ENCODE results near the gene CPT1A. TPM values are rescaled to one million over a fixed set of nuclear protein-coding genes. Genes with fewer than 3 reads are reported as not detected.

The CPT1A gene
- total RNA-seq, 1 experiment from 2014 or later, result 36.3 TPM

DNA sequence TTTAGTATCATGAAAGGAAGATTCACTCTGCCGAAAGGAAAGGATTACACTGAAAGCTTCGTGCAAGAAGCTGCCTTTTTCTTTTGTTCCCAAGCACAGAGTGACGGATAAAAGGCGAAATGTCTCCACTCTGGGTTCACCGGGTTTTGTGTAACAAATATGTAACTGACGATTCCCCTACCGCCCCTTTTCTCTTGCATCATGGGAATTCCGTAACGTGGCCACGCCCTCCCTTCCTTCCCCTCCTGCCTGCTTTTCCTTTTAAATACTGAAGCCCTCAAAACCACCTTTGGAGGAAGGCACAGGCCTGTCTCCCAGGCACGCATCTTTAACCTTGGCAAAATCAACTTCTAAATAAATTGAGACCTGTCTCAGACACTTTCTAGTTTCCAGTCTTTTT, 74.0 kb downstream of the CPT1A start:
- intact Hi-C loops (cut with micrococcal nuclease; ENCODE audit: unreplicated experiment), result no loop called here

DNA sequence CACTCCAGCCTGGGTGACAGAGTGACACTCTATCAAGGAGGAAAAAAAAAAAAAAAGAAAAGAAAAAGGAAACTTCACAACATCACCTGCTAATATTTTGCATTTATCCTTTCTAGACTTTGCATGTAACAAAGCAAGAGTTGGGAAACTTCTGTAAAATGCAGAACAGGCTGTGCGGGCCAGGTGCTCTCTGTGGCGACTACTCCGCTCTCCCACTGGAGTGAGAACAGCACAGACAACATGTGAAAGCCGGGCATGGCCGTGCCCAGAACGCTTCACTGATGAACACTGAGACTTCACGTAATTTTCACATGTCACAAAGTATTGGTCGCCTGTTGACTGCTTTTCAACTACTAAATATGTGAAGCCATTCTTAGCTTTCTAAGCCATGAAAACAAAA, 74.9 kb downstream of the CPT1A start:
- H3K9me2 ChIP-seq (ENCODE audit: insufficient read depth), result no peaks in the 10 kb centered on the region
- H2AFZ ChIP-seq, result no peak overlapping the region
- no peaks in the 10 kb centered on the region for H3K79me2 ChIP-seq (ENCODE audit: low read depth)
- POLR2A ChIA-PET (ENCODE audit: unreplicated experiment), result interaction anchor here (0.7 kb wide), 1 partner anchor 89 kb away, joined by 3 read pairs; no protein-coding TSS in a partner anchor
- no peaks in the 10 kb centered on the region for H3K9me3 ChIP-seq (ENCODE audit: insufficient read depth, low read depth)
- no peak for DNase-seq
- no peaks in the 10 kb centered on the region for H4K20me1 ChIP-seq (ENCODE audit: insufficient read depth)
- no peak overlapping the region for H3K4me2 ChIP-seq
- no peak for TF ChIP-seq EZH2 (IDR thresholded peaks at IDR 0.05; ENCODE audit: low read depth)
- TF ChIP-seq, protein P1, sequence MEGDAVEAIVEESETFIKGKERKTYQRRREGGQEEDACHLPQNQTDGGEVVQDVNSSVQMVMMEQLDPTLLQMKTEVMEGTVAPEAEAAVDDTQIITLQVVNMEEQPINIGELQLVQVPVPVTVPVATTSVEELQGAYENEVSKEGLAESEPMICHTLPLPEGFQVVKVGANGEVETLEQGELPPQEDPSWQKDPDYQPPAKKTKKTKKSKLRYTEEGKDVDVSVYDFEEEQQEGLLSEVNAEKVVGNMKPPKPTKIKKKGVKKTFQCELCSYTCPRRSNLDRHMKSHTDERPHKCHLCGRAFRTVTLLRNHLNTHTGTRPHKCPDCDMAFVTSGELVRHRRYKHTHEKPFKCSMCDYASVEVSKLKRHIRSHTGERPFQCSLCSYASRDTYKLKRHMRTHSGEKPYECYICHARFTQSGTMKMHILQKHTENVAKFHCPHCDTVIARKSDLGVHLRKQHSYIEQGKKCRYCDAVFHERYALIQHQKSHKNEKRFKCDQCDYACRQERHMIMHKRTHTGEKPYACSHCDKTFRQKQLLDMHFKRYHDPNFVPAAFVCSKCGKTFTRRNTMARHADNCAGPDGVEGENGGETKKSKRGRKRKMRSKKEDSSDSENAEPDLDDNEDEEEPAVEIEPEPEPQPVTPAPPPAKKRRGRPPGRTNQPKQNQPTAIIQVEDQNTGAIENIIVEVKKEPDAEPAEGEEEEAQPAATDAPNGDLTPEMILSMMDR (conservative IDR thresholded peaks at IDR 0.05), result no peak
- no peaks in the 10 kb centered on the region; the same call in none of the 2 replicates for H3K36me3 ChIP-seq (ENCODE audit: low read depth)
- BruUV-seq (replicated peaks), result no TSS peak
- H3K4me3 ChIP-seq, result no peak overlapping the region
- CTCF ChIA-PET, result no interaction called here
- no peak overlapping the region for H3K27ac ChIP-seq
- intact Hi-C loops (cut with micrococcal nuclease; ENCODE audit: unreplicated experiment), result no loop called here
- H3K27me3 ChIP-seq (ENCODE audit: insufficient read depth, low read depth), result no peaks in the 10 kb centered on the region
- peaks cover 22% of the 10 kb centered on the region for H3K4me1 ChIP-seq (replicated peaks; ENCODE audit: insufficient read depth)
- peaks cover 26% of the 10 kb centered on the region for H3F3A ChIP-seq (ENCODE audit: insufficient read depth, low read depth)

More for the DNA sequence above, 74.0 kb downstream of the CPT1A start:
- Histone ChIP-seq H3K79me2 (ENCODE audit: low read depth) (no peaks in the 10 kb centered on the region), H4K20me1 (ENCODE audit: insufficient read depth) (no peaks in the 10 kb centered on the region), H3K9me3 (ENCODE audit: insufficient read depth, low read depth) (no peaks in the 10 kb centered on the region), H2AFZ (no peak overlapping the region), H3K9me2 (ENCODE audit: insufficient read depth) (no peaks in the 10 kb centered on the region), H3K27me3 (ENCODE audit: insufficient read depth, low read depth) (no peaks in the 10 kb centered on the region), H3K36me3 (ENCODE audit: low read depth) (no peaks in the 10 kb centered on the region), H3K4me1 (replicated peaks; ENCODE audit: insufficient read depth) (peaks cover 14% of the 10 kb centered on the region), H3K4me2 (no peak overlapping the region), H3K27ac (no peak overlapping the region), H3K4me3 (no peak overlapping the region), H3F3A (ENCODE audit: insufficient read depth, low read depth) (peaks cover 17% of the 10 kb centered on the region)
- no TSS peak for BruUV-seq (replicated peaks)
- POLR2A ChIA-PET (ENCODE audit: unreplicated experiment), result no interaction called here
- no peak for DNase-seq
- no peak for TF ChIP-seq EZH2 (IDR thresholded peaks at IDR 0.05; ENCODE audit: low read depth)
- TF ChIP-seq, protein P1 (conservative IDR thresholded peaks at IDR 0.05), result no peak
- CTCF ChIA-PET, result no interaction called here

DNA sequence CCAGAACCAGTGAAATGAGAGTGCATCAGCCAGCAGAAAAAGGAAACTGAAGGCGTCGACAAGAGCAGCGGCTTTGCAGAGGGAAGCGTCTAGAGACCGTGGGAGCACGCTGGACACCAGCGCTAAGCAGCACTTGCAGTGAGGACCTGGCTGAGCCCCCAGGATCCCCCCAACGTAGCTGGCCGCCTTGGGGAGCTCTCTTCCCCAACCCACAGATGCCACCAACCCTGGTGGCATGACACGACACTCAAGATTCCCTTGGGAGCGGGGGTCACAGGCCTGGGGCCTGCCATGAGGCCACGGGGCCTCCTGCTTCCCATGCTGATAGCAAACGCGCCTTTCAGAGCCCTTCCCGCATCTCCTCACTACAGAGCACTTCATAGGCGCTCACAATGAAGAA, 77.0 kb downstream of the CPT1A start:
- POLR2A ChIA-PET (ENCODE audit: unreplicated experiment), result interaction anchor here (0.6 kb wide), 1 partner anchor 43 kb away, joined by 4 read pairs; no protein-coding TSS in a partner anchor
- CTCF ChIA-PET, result no interaction called here
- DNase-seq, result no peak
- Histone ChIP-seq H3K27ac (no peak overlapping the region), H2AFZ (no peak overlapping the region), H3K9me2 (ENCODE audit: insufficient read depth) (no peaks in the 10 kb centered on the region), H3K36me3 (ENCODE audit: low read depth) (no peaks in the 10 kb centered on the region; the same call in none of the 2 replicates), H3K9me3 (ENCODE audit: insufficient read depth, low read depth) (no peaks in the 10 kb centered on the region), H3K4me2 (no peak overlapping the region), H4K20me1 (ENCODE audit: insufficient read depth) (no peaks in the 10 kb centered on the region), H3K79me2 (ENCODE audit: low read depth) (no peaks in the 10 kb centered on the region), H3F3A (ENCODE audit: insufficient read depth, low read depth) (peaks cover 28% of the 10 kb centered on the region), H3K27me3 (ENCODE audit: insufficient read depth, low read depth) (no peaks in the 10 kb centered on the region), H3K4me1 (replicated peaks; ENCODE audit: insufficient read depth) (peaks cover 23% of the 10 kb centered on the region), H3K4me3 (no peak overlapping the region)
- intact Hi-C loops (cut with micrococcal nuclease; ENCODE audit: unreplicated experiment), result loop anchor here (5.0 kb wide), 1 partner anchor 323 kb away; no protein-coding TSS in a partner anchor
- no peak for TF ChIP-seq EZH2 (IDR thresholded peaks at IDR 0.05; ENCODE audit: low read depth)
- TF ChIP-seq, protein P1 (conservative IDR thresholded peaks at IDR 0.05), result no peak
- TSS peak; percentile 45 for BruUV-seq (replicated peaks)

Data from PC-9 (cell line).